SK-N-MC (cell line): Measurements from ENCODE around the gene CAMK2N2.

Experiments
- EZH2 ChIP-seq: fragments of 200-600 bp; sonication (generic); IDR thresholded peaks from one replicate; pipeline ENCODE4 v1.6.1; 2017; ENCODE audit warnings: antibody characterized with exemption
- FOXP2 ChIP-seq: optimal IDR thresholded peaks from 2 replicates; pipeline ENCODE3; 2011; ENCODE audit warnings: mild to moderate bottlenecking, moderate library complexity; ENCODE audit not compliant: insufficient read depth; ENCODE audit errors: extremely low read length, control extremely low read depth
- POLR2AphosphoS5 ChIP-seq: IDR thresholded peaks from 2 replicates; pipeline ENCODE4 v1.6.1; 2012; ENCODE audit warnings: mild to moderate bottlenecking, low read depth, low read length, borderline replicate concordance

- no peak for TF ChIP-seq POLR2AphosphoS5
- no peak for TF ChIP-seq EZH2
- TF ChIP-seq FOXP2, result no peak
Measured at GRCh38 chr3:184299488-184300377, 38.4 kb upstream of the CAMK2N2 start.
